Gastroesophageal sphincter (tissue), 3 donors: ENCODE results near the gene AP3S2.

Experiments
- POLR2A ChIP-seq, 2 donors: fragments of 450-650 bp; IDR thresholded peaks; one replicate each; pipeline ENCODE4 v1.6.1; 2017; ENCODE audit warnings: antibody characterized with exemption in 2 of 2, mild to moderate bottlenecking in 2 of 2, moderate library complexity in 1 of 2
- POLR2AphosphoS5 ChIP-seq: sonication (generic); formaldehyde crosslinking; IDR thresholded peaks from one replicate; pipeline ENCODE4 v1.6.1; 2017; ENCODE audit warnings: antibody characterized with exemption
- TF ChIP-seq, protein P1 (sequence below), 4 experiments: fragments of 200-600 bp in 2 of 4; fragments of 450-650 bp in 2 of 4; sonication (generic) in 1 of 4; IDR thresholded peaks; one replicate each; pipeline ENCODE4 v1.5.1; 2017 to 2019; ENCODE audit warnings: antibody characterized with exemption in 4 of 4, mild to moderate bottlenecking in 2 of 4, moderate library complexity in 2 of 4

DNA sequence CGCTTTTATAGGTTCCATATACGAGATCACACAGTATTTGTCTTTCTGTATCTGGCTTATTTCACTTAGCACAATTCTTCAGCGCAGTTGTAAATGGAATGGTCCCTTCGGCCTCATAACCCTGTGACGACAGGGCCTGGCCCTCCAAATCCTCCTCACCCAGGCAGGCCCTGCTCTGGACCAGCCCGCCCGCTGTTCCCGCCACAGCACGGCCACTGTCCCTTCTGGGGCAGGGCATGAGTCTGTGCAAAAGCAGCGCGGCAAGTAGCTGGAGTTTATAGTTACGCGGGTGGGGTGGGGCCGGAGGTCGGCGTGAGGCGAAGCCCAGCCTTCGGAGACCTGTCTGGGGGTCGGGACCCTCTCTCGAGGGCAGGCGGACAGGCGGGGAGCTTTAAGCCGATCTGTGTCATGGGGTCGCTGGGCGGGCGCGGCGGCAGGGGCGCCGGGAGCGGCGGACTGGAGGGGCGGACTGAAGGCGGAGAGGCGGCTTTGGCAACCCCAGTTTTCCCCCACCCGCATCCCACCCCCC is 18.4 kb upstream of the AP3S2 start:
- TF ChIP-seq, protein P1, sequence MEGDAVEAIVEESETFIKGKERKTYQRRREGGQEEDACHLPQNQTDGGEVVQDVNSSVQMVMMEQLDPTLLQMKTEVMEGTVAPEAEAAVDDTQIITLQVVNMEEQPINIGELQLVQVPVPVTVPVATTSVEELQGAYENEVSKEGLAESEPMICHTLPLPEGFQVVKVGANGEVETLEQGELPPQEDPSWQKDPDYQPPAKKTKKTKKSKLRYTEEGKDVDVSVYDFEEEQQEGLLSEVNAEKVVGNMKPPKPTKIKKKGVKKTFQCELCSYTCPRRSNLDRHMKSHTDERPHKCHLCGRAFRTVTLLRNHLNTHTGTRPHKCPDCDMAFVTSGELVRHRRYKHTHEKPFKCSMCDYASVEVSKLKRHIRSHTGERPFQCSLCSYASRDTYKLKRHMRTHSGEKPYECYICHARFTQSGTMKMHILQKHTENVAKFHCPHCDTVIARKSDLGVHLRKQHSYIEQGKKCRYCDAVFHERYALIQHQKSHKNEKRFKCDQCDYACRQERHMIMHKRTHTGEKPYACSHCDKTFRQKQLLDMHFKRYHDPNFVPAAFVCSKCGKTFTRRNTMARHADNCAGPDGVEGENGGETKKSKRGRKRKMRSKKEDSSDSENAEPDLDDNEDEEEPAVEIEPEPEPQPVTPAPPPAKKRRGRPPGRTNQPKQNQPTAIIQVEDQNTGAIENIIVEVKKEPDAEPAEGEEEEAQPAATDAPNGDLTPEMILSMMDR (IDR thresholded peaks at IDR 0.05), result no peak
- TF ChIP-seq POLR2A (IDR thresholded peaks at IDR 0.05) (no peak), POLR2AphosphoS5 (no peak)
